B cell (primary cell): ENCODE results near the gene GPHN. TPM values are rescaled to one million over a fixed set of nuclear protein-coding genes. Genes with fewer than 3 reads are reported as not detected.
"Not testable (repeated sequence)": the region's sequence is repeated elsewhere in the genome, so short reads cannot be mapped to it uniquely, and the experiment has no call there.

Experiments
- ATAC-seq: fragments of 200-7000 bp; cut with Tn5 transposase; one replicate; pipeline ENCODE4 v1.10.0; 2021; ENCODE audit warnings: low read depth, mild to moderate bottlenecking, moderate number of reproducible peaks, moderate library complexity
- CTCF ChIA-PET: fragments of 350-600 bp; sonication (Branson Sonifier 250); formaldehyde crosslinking; loops from one replicate; lab custom pipeline; 2021; ENCODE audit warnings: antibody characterized with exemption, inconsistent platforms; lab: Charles Lee
- POLR2A ChIA-PET: fragments of 350-600 bp; sonication (Branson Sonifier 250); formaldehyde crosslinking; loops from one replicate; lab custom pipeline; 2021; ENCODE audit warnings: antibody characterized with exemption; lab: Charles Lee
- DNase-seq: peaks from one replicate; pipeline ENCODE4 v3.0.0; 2013
- H2AFZ ChIP-seq: 2 replicates; pipeline ENCODE4 v1.6.1; 2012; ENCODE audit warnings: mild to moderate bottlenecking, low read depth, low read length; ENCODE audit not compliant: insufficient read depth, poor library complexity, severe bottlenecking
- H3K27ac ChIP-seq, 2 donors: 1 replicate in 1 of 2; 2 replicates in 1 of 2; pipeline ENCODE4 v1.5.1; 2012 to 2013; ENCODE audit warnings: low read length in 2 of 2, mild to moderate bottlenecking in 2 of 2, moderate library complexity in 1 of 2
- H3K27me3 ChIP-seq, 4 experiments: fragments of 200-600 bp in 1 of 4; sonication (generic) in 1 of 4; replicated peaks in 1 of 4; 1 replicate in 2 of 4; 2 replicates in 2 of 4; pipeline versions ENCODE4 v1.6.1 to v1.7.0; 2013 to 2016; ENCODE audit warnings: low read length in 3 of 4, mild to moderate bottlenecking in 2 of 4, mixed read lengths in 1 of 4, moderate library complexity in 1 of 4; ENCODE audit not compliant: insufficient read depth in 4 of 4, control insufficient read depth in 3 of 4; ENCODE audit errors: control extremely low read depth in 1 of 4
- H3K36me3 ChIP-seq, 2 experiments: replicated peaks in 1 of 2; 1 replicate in 1 of 2; 2 replicates in 1 of 2; pipeline versions ENCODE4 v1.6.1 to v1.7.1; 2013; ENCODE audit warnings: low read length in 1 of 2; ENCODE audit not compliant: insufficient read depth in 2 of 2, control insufficient read depth in 1 of 2; ENCODE audit errors: control extremely low read depth in 1 of 2, extremely low read depth in 1 of 2
- H3K4me1 ChIP-seq, 2 donors: fragments of 200-600 bp in 1 of 2; sonication (generic) in 1 of 2; 1 replicate in 1 of 2; 2 replicates in 1 of 2; pipeline versions ENCODE4 v1.5.1 to v1.6.1; 2013 to 2017; ENCODE audit warnings: low read length in 2 of 2; ENCODE audit not compliant: control insufficient read depth in 2 of 2, insufficient read depth in 2 of 2
- H3K4me2 ChIP-seq: replicated peaks from 2 replicates; pipeline ENCODE3; 2012; ENCODE audit warnings: mild to moderate bottlenecking, low read depth, low read length; ENCODE audit not compliant: poor library complexity, severe bottlenecking
- H3K4me3 ChIP-seq, 5 experiments: fragments of 200-600 bp in 1 of 5; sonication (generic) in 1 of 5; 1 replicate in 3 of 5; 2 replicates in 2 of 5; pipeline versions ENCODE4 v1.5.1 to v1.7.0; 2011 to 2016; ENCODE audit warnings: low read length in 4 of 5, mild to moderate bottlenecking in 4 of 5, low read depth in 2 of 5, control low read depth in 1 of 5, moderate library complexity in 1 of 5; ENCODE audit not compliant: insufficient read depth in 1 of 5; ENCODE audit errors: control extremely low read depth in 1 of 5, extremely low read depth in 1 of 5
- H3K79me2 ChIP-seq: fragments of 200-600 bp; sonication (generic); one replicate; pipeline ENCODE4 v1.6.0; 2016; ENCODE audit warnings: low read length; ENCODE audit not compliant: control insufficient read depth, insufficient read depth
- H3K9ac ChIP-seq: fragments of 200-600 bp; sonication (generic); 2 replicates; pipeline ENCODE4 v1.6.1; 2017; ENCODE audit warnings: mild to moderate bottlenecking, low read length, moderate library complexity
- H3K9me3 ChIP-seq, 3 donors: one replicate each; pipeline versions ENCODE4 v1.6.1 to v1.7.1; 2013; ENCODE audit warnings: low read length in 2 of 3; ENCODE audit not compliant: control insufficient read depth in 2 of 3, insufficient read depth in 1 of 3; ENCODE audit errors: control extremely low read depth in 1 of 3
- H4K20me1 ChIP-seq: 2 replicates; pipeline ENCODE4 v1.6.0; 2012; ENCODE audit warnings: mild to moderate bottlenecking, low read length; ENCODE audit not compliant: insufficient read depth, control insufficient read depth, poor library complexity, severe bottlenecking
- H3K27ac Mint-ChIP-seq: one replicate; pipeline ENCODE4 v1.8.0; 2021; ENCODE audit warnings: mixed read lengths
- H3K27me3 Mint-ChIP-seq: one replicate; pipeline ENCODE4 v1.8.0; 2021; ENCODE audit warnings: mixed read lengths
- H3K4me1 Mint-ChIP-seq: one replicate; pipeline ENCODE4 v1.8.0; 2021; ENCODE audit warnings: mixed read lengths
- H3K4me3 Mint-ChIP-seq: one replicate; pipeline ENCODE4 v1.8.0; 2021; ENCODE audit warnings: mixed read lengths
- H3K9me3 Mint-ChIP-seq: one replicate; pipeline ENCODE4 v1.8.0; 2022; ENCODE audit warnings: mixed read lengths; ENCODE audit not compliant: insufficient read depth
- EZH2 ChIP-seq: IDR thresholded peaks from 2 replicates; pipeline ENCODE4 v1.6.1; 2012; ENCODE audit warnings: borderline replicate concordance, low read depth, mild to moderate bottlenecking, moderate library complexity, low read length; ENCODE audit not compliant: insufficient read depth, poor library complexity, severe bottlenecking
- WGBS: methylation state at CpG from one replicate; pipeline ENCODE4 v1.1.5; 2013; ENCODE audit warnings: missing lambda C conversion rate; ENCODE audit not compliant: insufficient coverage; 5-methylcytosine and 5-hydroxymethylcytosine counted together
- intact Hi-C: fragments of 100-400 bp; cut with micrococcal nuclease; formaldehyde crosslinking; loops from one replicate; pipeline ENCODE4 v1.10.0; 2022
- polyA plus RNA-seq: library from polyadenylated mRNA; depleted of rRNA; stranded (reverse); fragments of >200 nt; gene quantifications from 2 replicates; pipeline ENCODE4 v1.2.3, GENCODE V29; 2012
- total RNA-seq, 2 donors: library from RNA; stranded (reverse); fragments of 120-200 nt in 1 of 2; gene quantifications; 1 replicate in 1 of 2; 2 replicates in 1 of 2; pipeline versions ENCODE4 v1.2.3 to v1.2.4, GENCODE V29; 2013 to 2022
- TF ChIP-seq, protein P1 (sequence below): fragments of 200-600 bp; IDR thresholded peaks from one replicate; pipeline ENCODE4 v1.8.0; 2022; ENCODE audit warnings: antibody characterized with exemption, mild to moderate bottlenecking

GPHN gene
- total and polyA plus RNA-seq, 2 donors (not counting 1 experiment from before 2014, with no cell fraction given) = 3.4 to 18.0 TPM

DNA sequence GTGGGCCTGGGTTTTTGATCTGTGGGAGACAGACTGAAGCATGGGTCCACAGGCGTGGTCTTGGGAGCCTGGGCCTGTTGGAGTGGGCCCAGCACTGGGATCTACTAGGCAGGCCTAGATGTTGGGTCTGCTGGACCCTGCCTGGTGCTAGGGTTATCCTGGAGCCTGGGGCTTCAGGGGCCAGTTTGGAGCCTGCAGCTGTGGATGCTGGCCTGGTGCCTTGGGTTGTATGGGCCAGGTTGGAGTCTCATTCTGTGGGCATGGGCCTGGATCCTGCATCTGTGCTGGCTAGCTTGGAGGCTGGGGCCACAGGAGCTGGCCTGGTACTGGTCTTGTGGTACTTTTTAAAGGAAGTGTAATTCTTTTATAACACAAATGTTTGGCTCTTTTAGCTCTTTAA is 68.0 kb downstream of the GPHN start:
- no peak overlapping the region for H3K4me3 ChIP-seq
- peaks cover 3 to 36% (median 20%) of the 10 kb centered on the region in 3 donors for H3K9me3 ChIP-seq
- H3K27me3 Mint-ChIP-seq = no peaks in the 10 kb centered on the region
- H2AFZ ChIP-seq = no peak overlapping the region
- intact Hi-C loops = no loop called here
- H3K27ac Mint-ChIP-seq = no peak overlapping the region
- H3K79me2 ChIP-seq = peaks cover 8% of the 10 kb centered on the region
- CTCF ChIA-PET = no interaction called here
- no peak overlapping the region for H3K27ac ChIP-seq
- H3K36me3 ChIP-seq = no peaks in the 10 kb centered on the region
- no peaks in the 10 kb centered on the region for H3K4me1 Mint-ChIP-seq
- no peak for DNase-seq
- WGBS = 100% methylated on average over 1 of the region's 1 CpG
- no peak for ATAC-seq
- H3K4me1 ChIP-seq = no peaks in the 10 kb centered on the region
- TF ChIP-seq, protein P1, sequence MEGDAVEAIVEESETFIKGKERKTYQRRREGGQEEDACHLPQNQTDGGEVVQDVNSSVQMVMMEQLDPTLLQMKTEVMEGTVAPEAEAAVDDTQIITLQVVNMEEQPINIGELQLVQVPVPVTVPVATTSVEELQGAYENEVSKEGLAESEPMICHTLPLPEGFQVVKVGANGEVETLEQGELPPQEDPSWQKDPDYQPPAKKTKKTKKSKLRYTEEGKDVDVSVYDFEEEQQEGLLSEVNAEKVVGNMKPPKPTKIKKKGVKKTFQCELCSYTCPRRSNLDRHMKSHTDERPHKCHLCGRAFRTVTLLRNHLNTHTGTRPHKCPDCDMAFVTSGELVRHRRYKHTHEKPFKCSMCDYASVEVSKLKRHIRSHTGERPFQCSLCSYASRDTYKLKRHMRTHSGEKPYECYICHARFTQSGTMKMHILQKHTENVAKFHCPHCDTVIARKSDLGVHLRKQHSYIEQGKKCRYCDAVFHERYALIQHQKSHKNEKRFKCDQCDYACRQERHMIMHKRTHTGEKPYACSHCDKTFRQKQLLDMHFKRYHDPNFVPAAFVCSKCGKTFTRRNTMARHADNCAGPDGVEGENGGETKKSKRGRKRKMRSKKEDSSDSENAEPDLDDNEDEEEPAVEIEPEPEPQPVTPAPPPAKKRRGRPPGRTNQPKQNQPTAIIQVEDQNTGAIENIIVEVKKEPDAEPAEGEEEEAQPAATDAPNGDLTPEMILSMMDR = no peak
- TF ChIP-seq EZH2 = no peak
- H3K9ac ChIP-seq = no peak overlapping the region
- no peak overlapping the region for H3K4me2 ChIP-seq
- no peak overlapping the region for H3K4me3 Mint-ChIP-seq
- POLR2A ChIA-PET = no interaction called here
- H3K27me3 ChIP-seq = no peaks in the 10 kb centered on the region
- H3K9me3 Mint-ChIP-seq = peaks cover 20% of the 10 kb centered on the region
- no peaks in the 10 kb centered on the region for H4K20me1 ChIP-seq

DNA sequence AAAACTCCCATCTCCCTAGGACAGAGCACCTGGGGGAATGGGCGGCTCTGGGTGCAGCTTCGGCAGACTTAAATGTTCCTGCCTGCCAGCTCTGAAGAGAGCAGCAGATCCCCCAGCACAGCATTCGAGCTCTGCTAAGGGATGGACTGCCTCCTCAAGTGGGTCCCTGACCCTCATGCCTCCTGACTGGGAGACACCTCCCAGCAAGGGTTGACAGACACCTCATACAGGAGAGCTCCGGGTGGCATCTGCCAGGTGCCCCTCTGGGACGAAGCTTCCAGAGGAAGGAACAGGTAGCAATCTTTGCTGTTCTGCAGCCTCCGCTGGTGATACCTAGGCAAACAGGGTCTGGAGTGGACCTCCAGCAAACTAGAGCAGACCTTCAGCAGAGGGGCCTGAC is 79.8 kb downstream of the GPHN start:
- H3K9me3 ChIP-seq, H3K36me3 ChIP-seq, H3K4me1 ChIP-seq, H3K9ac ChIP-seq, H3K27ac Mint-ChIP-seq, H3K4me2 ChIP-seq, POLR2A ChIA-PET, H3K4me1 Mint-ChIP-seq, H3K27me3 Mint-ChIP-seq, H3K27ac ChIP-seq, H2AFZ ChIP-seq, CTCF ChIA-PET, intact Hi-C loops, H4K20me1 ChIP-seq, DNase-seq, H3K4me3 Mint-ChIP-seq, H3K9me3 Mint-ChIP-seq, ATAC-seq, H3K27me3 ChIP-seq, H3K79me2 ChIP-seq, H3K4me3 ChIP-seq: not testable (repeated sequence)
- WGBS = 98% methylated on average over 5 of the region's 6 CpGs
